Measurements from ENCODE around the gene KLHL20. TPM values are rescaled to one million over a fixed set of nuclear protein-coding genes. Genes with fewer than 3 reads are reported as not detected.

The KLHL20 gene
- total RNA-seq, 1 donor from 2014 or later, result 11.8 TPM

Other genes starting within 250 kb of the KLHL20 start
- gene PRDX6, start 237.6 kb upstream of the KLHL20 start, total RNA-seq, result 161 TPM
- gene SLC9C2, start 111.9 kb upstream of the KLHL20 start, total RNA-seq, result 0.12 TPM
- gene TEX50, start 79.6 kb upstream of the KLHL20 start, total RNA-seq, result not detected
- gene ANKRD45, start 45.1 kb upstream of the KLHL20 start, total RNA-seq, result not detected
- gene DARS2, start 109.7 kb downstream of the KLHL20 start, total RNA-seq, result 13.5 TPM
- 7.2 TPM for gene CENPL, start 109.9 kb downstream of the KLHL20 start, total RNA-seq
- 347 TPM for gene GAS5, start 153.0 kb downstream of the KLHL20 start, total RNA-seq
- gene ZBTB37, start 153.4 kb downstream of the KLHL20 start, total RNA-seq, result 5.0 TPM
- gene SERPINC1, start 202.3 kb downstream of the KLHL20 start, total RNA-seq, result 0.32 TPM